A549 (cell line): ENCODE data around the gene MAPKAP1.

Experiments used
- BHLHE40 ChIP-seq: IDR thresholded peaks from 2 replicates; pipeline ENCODE4 v1.6.1; 2012; ENCODE audit warnings: low read depth, low read length, inconsistent platforms
- CEBPB ChIP-seq, 2 experiments: fragments of >200 bp in 1 of 2; sonication (Bioruptor Twin) in 1 of 2; formaldehyde crosslinking in 1 of 2; IDR thresholded peaks; 2 replicates each; pipeline ENCODE4 v1.6.1; 2012 to 2016
- CTCF ChIP-seq: fragments of >200 bp; sonication (Bioruptor Twin); formaldehyde crosslinking; IDR thresholded peaks from 3 replicates; pipeline ENCODE4 v1.5.1; 2016
- JUNB ChIP-seq: fragments of >200 bp; sonication (Bioruptor Twin); formaldehyde crosslinking; IDR thresholded peaks from 2 replicates; pipeline ENCODE4 v1.6.1; 2016
- ZNF302 ChIP-seq: fragments of 250-450 bp; sonication (Bioruptor Pico); IDR thresholded peaks from 2 replicates; pipeline ENCODE4 v1.9.0; 2021; ENCODE audit warnings: inconsistent platforms, mild to moderate bottlenecking, moderate library complexity

- TF ChIP-seq CTCF (no peak), ZNF302 (no peak), CEBPB (IDR thresholded peaks at IDR 0.05) (no peak), BHLHE40 (no peak), JUNB (no peak)
These were observed 23.5 kb downstream of the MAPKAP1 start for GRCh38 chr9:125683486-125683885.
